CD4-positive, alpha-beta T cell treated with Interleukin-21 for 1 hour (primary cell): ENCODE data around the gene ABITRAM.
A peak's percentile ranks its signal among the peaks of the same experiment; 100 is the strongest.
"Not testable (repeated sequence)": the region's sequence is repeated elsewhere in the genome, so short reads cannot be mapped to it uniquely, and the experiment has no call there.

Experiments used
- DNase-seq: peaks from one replicate; pipeline ENCODE4 v3.0.0-alpha.2; 2020

The ABITRAM gene

GRCh38 chr9:108934323-108934893 lies at the start of gene ABITRAM:
Gene ABITRAM (plus strand): TSS chr9:108934400. CDS start chr9:108934487, 87 bp downstream.
- peak; percentile 84 for DNase-seq

GRCh38 chr9:108884701-108885100 lies 49.5 kb upstream of the ABITRAM start:
- DNase-seq: no peak

GRCh38 chr9:108885643-108886348 lies 48.4 kb upstream of the ABITRAM start:
- no peak for DNase-seq

DNA sequence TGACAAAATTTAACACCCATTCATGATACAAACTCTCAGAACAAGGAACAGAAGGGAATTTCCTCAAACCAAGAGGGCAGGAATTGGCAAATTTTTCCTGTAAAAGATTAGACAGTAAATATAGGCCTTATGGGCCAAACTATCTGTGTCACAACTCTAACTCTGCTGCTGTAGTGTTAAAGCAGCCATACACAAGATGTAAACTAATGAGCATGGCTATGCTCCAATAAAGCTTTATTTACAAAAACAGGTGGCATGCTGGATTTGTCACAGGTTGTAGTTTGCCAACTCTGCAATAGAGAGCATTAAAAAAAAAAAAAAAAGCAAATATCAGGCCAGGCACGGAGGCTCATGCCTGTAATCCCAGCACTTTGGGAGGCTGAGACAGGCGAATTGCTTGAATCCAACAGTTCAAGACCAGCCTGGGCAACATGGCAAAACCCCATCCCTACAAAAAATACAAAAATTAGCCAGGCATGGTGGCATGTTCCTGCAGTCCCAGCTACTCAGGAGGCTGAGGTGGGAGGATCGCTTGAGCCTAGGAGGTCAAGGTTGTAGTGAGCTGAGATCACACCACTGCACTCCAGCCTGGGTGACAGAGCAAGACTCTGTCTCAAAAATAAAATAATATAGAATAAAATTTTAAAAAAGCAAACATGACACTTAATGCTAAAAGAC lies 47.5 kb upstream of the ABITRAM start:
- DNase-seq: not testable (repeated sequence)

- DNase-seq: peak; percentile 12
Measured at GRCh38 chr9:108889649-108890067, 44.5 kb upstream of the ABITRAM start.

DNA sequence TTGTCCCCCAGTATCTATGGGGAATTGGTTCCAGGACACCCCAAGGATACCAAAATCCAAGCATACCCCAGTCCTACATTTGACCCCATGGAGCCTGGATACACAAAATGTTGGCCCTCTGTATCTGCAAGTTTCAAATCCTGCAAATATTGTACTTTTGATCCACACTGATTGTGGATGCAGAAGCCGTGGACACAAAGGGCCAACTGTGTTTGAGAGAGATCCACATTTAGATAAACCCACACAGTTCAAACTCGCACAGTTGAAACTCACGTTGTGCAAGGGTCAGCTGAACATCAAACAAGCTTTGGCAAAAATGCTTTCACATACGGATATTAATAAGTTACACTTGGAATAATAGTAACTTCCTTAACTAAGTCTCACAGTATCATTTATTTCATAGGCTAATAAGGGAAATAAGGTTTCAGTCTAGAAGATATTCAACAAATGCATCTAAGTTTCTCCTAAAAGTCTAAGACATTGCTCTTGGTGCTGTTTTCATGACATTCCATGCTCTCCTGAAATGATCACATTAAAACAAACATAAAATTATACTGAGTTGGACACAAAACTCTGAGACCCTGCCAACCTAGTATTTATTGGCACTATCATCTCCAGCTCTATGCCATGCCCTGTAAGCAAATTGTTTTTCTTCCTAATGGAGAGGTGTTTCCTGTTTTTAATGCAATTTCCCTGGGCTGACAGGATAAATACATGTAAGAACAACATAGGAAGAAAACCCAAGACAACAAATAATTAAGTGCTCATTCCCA lies 39.8 kb upstream of the ABITRAM start:
- no peak for DNase-seq

- DNase-seq: no peak
Measured at GRCh38 chr9:108897324-108898096, 36.7 kb upstream of the ABITRAM start.

DNA sequence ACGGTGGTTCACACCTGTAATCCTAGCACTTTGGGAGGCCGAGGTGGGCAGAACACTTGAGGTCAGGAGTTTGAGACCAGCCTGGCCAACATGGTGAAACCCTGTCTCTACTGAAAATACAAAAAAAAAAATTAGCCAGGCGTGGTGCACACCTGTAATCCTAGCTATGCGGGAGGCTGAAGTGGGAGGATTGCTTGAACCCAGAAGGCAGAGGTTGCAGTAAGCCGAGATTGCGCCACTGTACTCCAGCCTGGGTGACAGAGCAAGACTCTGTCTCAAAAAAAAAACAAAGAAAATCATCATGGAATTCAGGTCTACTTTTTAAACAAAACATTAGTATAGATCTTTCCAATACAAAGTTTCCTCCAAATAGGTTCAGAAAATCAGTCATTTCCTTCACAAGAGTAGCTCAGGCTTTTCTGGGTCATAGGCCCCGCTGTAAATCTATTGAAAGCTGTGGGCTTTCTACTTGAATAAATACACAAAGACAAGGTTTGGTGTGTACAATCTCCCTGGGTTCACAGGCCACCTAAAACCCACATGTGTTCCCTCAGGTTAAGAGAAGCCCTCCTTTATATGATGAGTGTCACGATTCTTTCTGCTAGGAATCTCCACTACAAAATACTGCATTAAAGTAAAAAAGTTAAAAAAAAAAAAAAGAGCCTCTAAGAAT lies 35.0 kb upstream of the ABITRAM start:
- not testable (repeated sequence) for DNase-seq

DNA sequence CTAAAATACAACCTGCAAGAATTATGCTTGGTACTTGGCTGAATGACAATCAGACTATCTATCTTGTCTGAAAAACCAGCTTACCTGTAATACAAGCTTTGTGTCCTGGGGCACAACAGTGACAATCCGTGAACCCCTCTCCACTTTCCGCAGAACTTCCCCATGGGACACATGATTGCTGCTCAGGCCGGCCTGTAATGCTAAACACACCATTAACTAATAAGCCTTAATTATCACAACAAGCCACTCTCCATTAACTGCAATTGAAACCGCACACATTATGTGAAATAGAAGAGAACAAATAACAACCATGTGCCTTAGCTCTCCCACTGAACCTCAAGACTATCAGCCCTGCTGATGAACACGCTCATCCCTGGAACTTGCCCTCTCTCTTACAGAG lies 34.0 kb upstream of the ABITRAM start:
- DNase-seq: no peak

DNA sequence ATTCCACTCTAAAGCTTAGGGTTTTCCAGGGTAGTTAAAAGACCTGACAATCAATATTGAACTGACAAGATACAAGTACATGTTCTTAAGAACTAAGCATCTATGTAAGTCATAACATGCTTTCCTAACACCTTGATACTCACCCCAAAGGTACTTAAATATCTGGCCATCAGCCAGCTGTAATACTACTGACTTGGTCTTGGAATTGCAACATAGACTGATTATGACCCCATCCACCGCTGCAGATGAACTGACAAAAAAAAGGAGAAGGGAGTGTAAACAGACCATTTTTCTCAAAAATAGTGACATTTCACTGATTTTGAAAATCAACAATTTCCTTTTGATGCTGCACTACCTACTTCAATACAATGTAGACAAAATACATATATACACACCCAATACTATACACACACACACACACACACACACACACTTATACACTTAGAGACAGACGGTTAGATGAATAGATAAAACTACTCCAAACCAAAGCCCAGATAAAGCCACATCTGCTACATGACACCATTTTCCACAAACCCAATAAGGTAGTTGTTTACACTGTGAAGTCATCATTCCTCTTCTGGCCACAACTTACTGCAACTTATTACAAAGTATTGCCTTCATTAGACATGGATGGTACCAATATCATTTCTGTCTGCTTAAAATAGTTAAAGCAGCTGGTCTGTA lies 30.6 kb upstream of the ABITRAM start:
- DNase-seq: no peak

DNA sequence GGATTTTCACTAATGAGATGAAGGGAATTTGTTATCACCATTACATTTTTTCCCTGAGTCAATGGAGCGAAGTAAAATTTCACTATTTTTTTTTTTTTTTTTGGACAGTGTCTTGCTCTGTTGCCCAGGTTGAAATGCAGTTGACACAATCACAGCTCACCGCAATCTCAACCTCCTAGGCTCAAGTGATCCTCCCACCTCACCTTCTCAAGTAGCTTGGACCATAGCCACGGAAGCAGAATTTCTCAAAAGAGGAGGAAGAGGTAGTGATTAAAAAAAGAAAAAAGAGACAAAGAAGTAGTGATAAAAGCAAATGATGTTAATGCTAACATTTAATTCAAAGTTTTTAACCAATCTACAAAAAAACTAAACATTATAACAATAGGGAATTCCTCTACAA lies 30.0 kb upstream of the ABITRAM start:
- no peak for DNase-seq

DNA sequence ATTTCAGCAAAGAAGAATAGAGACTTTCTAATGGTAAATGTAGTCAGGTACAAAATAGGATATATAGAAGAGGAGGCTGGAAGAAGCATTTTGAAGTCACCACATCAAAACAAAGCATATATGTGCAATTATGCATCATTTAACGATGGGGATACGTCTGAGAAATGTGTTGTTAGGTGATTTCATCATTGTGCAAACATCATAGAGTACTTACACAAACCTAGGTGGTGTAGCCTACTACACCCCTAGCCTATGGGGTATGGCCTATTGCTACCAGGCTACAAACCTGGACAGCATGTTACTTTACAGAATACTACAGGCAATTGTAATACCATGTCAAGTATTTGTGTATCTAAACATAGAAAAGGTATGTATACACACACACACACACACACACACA lies 28.7 kb upstream of the ABITRAM start:
- no peak for DNase-seq

- DNase-seq: no peak
Measured at GRCh38 chr9:108910402-108910801, 23.8 kb upstream of the ABITRAM start.

DNA sequence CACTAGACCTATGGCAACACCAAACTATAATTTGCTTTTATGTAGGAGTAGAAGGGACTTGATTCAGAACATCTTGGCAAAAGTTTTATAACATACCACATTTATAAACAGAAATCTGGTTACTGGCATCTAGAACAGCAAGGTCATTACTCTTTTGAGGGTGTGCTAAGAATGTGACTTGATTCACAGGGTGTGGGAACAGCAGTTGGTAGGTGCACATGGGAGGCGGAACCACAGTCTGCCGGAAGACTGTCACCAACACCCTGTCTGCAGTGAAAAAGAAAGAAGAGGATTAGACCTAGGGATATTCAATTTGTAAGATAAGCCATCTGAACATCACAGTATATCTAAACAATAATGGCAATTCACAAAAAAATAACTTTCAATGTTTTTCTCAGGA lies 23.3 kb upstream of the ABITRAM start:
- DNase-seq: no peak

- peak; percentile 23 for DNase-seq
Measured at GRCh38 chr9:108911820-108912219, 22.4 kb upstream of the ABITRAM start.

- DNase-seq: no peak
Measured at GRCh38 chr9:108913391-108913790, 20.8 kb upstream of the ABITRAM start.

- no peak for DNase-seq
Measured at GRCh38 chr9:108919517-108919916, 14.7 kb upstream of the ABITRAM start.

GRCh38 chr9:108920401-108920800 lies 13.8 kb upstream of the ABITRAM start:
- not testable (repeated sequence) for DNase-seq

DNA sequence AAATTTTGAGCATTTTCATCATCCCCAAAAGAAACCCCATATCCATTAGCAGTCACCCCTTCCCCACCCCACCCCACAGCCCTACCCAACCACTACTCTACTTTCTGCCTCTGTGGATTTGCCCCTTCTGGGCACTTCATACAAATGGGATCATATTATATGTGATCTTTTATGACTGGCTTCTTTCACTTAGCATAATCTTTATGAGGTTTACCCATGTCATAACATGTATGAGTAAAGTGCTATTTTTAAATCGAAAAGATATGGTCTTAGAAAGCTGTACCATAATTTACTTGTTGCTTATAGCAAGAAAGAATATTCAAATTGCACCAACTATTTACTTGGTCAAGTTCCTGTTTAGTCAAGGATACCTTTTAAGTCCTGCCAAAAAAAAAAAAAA lies 13.0 kb upstream of the ABITRAM start:
- DNase-seq: no peak

GRCh38 chr9:108924466-108924865 lies 9.7 kb upstream of the ABITRAM start:
- no peak for DNase-seq

DNA sequence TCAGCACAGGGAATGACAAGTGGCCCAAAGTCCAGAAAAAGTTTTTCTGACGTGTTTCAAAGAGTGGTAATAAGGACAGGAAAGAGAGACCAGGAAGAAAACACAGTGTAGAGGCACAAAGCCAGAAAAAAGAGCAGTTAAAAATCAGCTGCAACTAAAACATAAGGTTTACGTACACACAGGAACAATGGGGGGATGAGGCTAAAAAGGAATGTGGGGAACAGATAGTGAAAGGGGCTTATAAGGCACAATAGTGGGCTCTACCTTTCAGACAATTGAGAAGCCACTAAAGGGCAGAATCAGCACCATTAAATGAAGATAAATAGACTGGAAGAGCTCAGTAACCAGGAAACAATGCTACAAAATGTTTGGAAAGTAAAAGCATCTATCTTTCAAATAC lies 5.8 kb upstream of the ABITRAM start:
- DNase-seq: no peak
